Thoracic aorta (tissue), 2 donors: ENCODE measurements around the gene PKNOX2. TPM values are rescaled to one million over a fixed set of nuclear protein-coding genes. Genes with fewer than 3 reads are reported as not detected.

ENCODE experiments used
- ATAC-seq: fragments of 150-250 bp; one replicate; pipeline ENCODE4 v1.8.0; 2017; ENCODE audit warnings: low read depth; ENCODE audit not compliant: insufficient number of reproducible peaks, low FRiP score
- DNase-seq: peaks from one replicate; pipeline ENCODE4 v3.0.0-alpha.2; 2020; ENCODE audit warnings: low spot score
- H3K27ac ChIP-seq, 2 donors: fragments of 200-600 bp; sonication (generic); 1 replicate in 1 of 2; 2 replicates in 1 of 2; pipeline ENCODE4 v1.5.1; 2016; ENCODE audit warnings: mild to moderate bottlenecking in 2 of 2, moderate library complexity in 2 of 2
- H3K27me3 ChIP-seq: fragments of 200-600 bp; sonication (generic); replicated peaks from 2 replicates; pipeline ENCODE4 v1.6.0; 2016; ENCODE audit warnings: mild to moderate bottlenecking; ENCODE audit not compliant: insufficient read depth
- H3K36me3 ChIP-seq: fragments of 200-600 bp; sonication (generic); one replicate; pipeline ENCODE4 v1.5.1; 2016
- H3K4me1 ChIP-seq, 2 donors: fragments of 200-600 bp; sonication (generic); 1 replicate in 1 of 2; 2 replicates in 1 of 2; pipeline versions ENCODE4 v1.5.1 to v1.6.0; 2016; ENCODE audit warnings: low read depth in 2 of 2, mild to moderate bottlenecking in 1 of 2; ENCODE audit not compliant: control insufficient read depth in 1 of 2
- H3K4me3 ChIP-seq: fragments of 200-600 bp; sonication (generic); 2 replicates; pipeline ENCODE4 v1.5.1; 2016; ENCODE audit warnings: mild to moderate bottlenecking
- H3K9me3 ChIP-seq: fragments of 200-600 bp; sonication (generic); 2 replicates; pipeline ENCODE4 v1.5.1; 2016
- total RNA-seq, 2 donors: library from RNA; depleted of rRNA; stranded (reverse); fragments of >200 nt; gene quantifications; one replicate each; pipeline versions ENCODE4 v1.1.0 to v1.2.3, GENCODE V29; 2016
- TF ChIP-seq, protein P1 (sequence below): fragments of 200-600 bp; sonication (generic); IDR thresholded peaks from one replicate; pipeline ENCODE4 v1.5.1; 2019; ENCODE audit warnings: antibody characterized with exemption

Gene PKNOX2
- total RNA-seq, 2 donors from 2014 or later: 1.4 to 9.2 TPM

DNA sequence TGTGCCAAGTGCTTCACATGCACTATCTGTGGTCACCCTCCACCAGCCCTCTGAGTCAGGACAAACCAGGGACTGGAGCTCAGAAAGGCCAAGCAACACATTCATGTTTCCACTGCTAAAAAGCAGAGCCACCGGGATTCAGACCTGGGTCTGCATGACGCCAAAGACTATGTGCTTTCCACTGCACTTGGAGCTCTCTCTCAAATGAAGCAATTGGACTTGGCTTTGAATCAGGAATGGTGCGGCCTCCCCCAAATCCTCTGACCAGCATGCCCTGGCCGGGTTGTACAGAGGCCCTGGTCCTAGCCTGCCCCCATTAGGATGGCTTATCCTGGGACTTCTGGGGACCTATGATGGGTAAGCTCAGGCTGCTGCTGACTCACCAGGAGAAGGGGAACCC lies 80.7 kb downstream of the PKNOX2 start:
- DNase-seq: no peak
- TF ChIP-seq, protein P1, sequence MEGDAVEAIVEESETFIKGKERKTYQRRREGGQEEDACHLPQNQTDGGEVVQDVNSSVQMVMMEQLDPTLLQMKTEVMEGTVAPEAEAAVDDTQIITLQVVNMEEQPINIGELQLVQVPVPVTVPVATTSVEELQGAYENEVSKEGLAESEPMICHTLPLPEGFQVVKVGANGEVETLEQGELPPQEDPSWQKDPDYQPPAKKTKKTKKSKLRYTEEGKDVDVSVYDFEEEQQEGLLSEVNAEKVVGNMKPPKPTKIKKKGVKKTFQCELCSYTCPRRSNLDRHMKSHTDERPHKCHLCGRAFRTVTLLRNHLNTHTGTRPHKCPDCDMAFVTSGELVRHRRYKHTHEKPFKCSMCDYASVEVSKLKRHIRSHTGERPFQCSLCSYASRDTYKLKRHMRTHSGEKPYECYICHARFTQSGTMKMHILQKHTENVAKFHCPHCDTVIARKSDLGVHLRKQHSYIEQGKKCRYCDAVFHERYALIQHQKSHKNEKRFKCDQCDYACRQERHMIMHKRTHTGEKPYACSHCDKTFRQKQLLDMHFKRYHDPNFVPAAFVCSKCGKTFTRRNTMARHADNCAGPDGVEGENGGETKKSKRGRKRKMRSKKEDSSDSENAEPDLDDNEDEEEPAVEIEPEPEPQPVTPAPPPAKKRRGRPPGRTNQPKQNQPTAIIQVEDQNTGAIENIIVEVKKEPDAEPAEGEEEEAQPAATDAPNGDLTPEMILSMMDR: no peak

DNA sequence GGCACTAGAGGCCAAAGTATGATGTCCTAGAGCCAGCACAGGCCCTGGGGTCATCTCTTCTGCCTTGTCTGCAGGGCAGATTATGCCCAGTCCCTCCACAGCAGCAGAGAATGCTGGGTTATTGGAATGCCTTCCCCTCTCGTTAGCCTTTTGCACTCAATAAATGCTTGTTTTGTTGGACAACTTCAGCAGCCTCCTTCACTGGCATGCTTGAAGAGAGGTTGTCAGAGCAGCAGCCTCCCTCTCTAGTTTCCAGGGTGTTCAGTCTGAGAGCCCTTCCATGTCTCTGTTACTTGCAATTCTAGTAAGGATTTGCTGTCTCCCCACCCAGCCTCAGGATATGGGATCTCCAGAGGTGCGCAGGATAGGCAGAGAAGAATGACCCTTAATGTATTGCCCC lies 82.9 kb downstream of the PKNOX2 start:
- Histone ChIP-seq H3K9me3 (no peaks in the 10 kb centered on the region), H3K4me1 (peaks cover 0 to 14% of the 10 kb centered on the region in 2 donors), H3K27me3 (no peaks in the 10 kb centered on the region), H3K4me3 (no peak overlapping the region), H3K27ac (no peak overlapping the region), H3K36me3 (no peaks in the 10 kb centered on the region)
- TF ChIP-seq, protein P1: no peak
- no peak for ATAC-seq
- DNase-seq: no peak

More for the DNA sequence above, 80.7 kb downstream of the PKNOX2 start:
- Histone ChIP-seq H3K27ac (no peak overlapping the region), H3K36me3 (no peaks in the 10 kb centered on the region), H3K4me3 (no peak overlapping the region), H3K27me3 (no peaks in the 10 kb centered on the region), H3K9me3 (no peaks in the 10 kb centered on the region), H3K4me1 (peaks cover 0 to 14% of the 10 kb centered on the region in 2 donors)
- no peak for ATAC-seq

DNA sequence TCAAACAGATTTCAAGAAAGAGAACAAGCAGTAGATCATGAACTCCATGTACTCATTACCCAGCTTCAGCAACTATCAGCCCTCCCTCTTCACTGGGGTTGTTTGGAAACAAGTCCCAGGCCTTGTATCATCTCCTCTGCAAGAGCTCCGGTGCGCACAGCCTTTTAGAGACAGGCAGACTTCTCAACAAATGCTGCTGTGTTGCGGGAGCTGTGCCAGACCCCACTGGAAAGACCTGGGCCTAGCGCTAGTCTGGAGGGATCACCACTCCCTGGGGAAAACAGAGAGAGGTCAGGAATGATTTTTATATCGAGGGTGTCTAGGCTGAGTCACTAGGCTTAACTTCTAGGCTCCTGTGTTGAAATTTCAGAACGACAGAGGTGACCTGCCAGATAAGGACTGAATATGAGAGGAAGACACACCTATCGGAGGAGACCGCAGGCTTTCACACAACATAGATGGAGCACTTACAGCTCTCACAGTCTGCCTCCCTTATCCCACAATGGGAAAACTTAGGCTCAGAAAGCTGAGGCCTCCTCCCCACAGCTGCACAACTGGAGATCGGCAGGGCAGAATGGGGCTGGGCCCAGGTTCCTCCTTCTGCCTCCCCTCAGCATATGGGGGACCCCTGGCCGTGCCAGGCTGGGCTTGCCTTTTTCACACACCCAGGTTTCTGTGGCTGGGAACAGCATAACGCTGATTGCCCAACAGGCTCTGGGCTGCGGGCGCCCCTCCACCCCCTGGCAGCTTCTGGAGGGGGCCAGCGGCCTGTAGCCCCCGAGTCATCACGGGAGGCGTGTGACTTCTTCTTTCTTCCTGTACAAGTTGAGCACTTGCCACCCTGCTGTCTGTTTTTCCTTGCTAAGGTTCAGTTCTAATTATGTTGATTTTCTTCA lies 86.0 kb downstream of the PKNOX2 start:
- TF ChIP-seq, protein P1: no peak
- Histone ChIP-seq H3K27me3 (no peaks in the 10 kb centered on the region), H3K9me3 (no peaks in the 10 kb centered on the region), H3K36me3 (no peaks in the 10 kb centered on the region), H3K27ac (no peak overlapping the region), H3K4me3 (no peak overlapping the region), H3K4me1 (peaks cover 0 to 8% of the 10 kb centered on the region in 2 donors)
- DNase-seq: no peak
- ATAC-seq: no peak

DNA sequence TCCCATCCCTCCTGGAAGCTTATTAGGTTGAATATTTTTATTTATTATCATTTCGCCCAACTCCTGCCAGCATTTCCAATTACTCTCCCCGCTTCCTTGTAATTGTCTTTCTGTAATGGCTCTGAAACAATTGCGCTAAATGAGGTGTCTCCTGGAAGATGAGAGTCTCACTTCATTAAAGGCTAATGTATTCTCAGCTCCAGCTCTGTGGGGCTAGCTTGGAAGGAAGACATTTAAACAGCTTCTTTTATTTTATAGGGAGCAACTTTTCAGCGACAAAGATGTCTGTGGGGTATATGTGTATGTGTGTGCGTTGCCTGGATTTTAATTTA lies 86.6 kb downstream of the PKNOX2 start:
- H3K36me3 ChIP-seq: no peaks in the 10 kb centered on the region
- no peaks in the 10 kb centered on the region for H3K9me3 ChIP-seq
- H3K4me3 ChIP-seq: no peak overlapping the region
- H3K27ac ChIP-seq: no peak overlapping the region
- ATAC-seq: no peak
- H3K27me3 ChIP-seq: no peaks in the 10 kb centered on the region
- TF ChIP-seq, protein P1: no peak
- peaks cover 0 to 8% of the 10 kb centered on the region in 2 donors for H3K4me1 ChIP-seq
- no peak for DNase-seq

DNA sequence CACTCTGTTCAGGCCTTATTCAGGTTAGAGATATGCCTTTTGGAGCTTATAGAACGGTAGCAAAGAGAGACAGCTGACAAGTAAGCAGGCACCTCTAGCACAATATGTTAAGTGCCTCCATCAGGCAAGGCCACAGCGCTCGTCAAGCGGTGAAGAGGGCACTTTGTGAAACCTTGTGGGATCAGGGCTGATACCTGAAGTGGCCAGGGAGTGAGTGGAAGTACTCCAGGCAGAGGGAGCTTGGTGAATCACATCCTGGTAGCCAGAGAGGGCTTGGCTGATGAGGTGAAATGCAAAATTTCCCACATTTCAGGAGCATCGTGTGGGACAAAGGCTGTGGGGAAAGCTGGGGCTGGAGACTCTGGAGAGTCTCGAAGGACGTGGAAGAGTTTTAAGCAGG lies 87.4 kb downstream of the PKNOX2 start:
- Histone ChIP-seq H3K9me3 (no peaks in the 10 kb centered on the region), H3K4me3 (no peak overlapping the region), H3K4me1 (peaks cover 0 to 2% of the 10 kb centered on the region in 2 donors), H3K36me3 (no peaks in the 10 kb centered on the region), H3K27ac (no peak overlapping the region), H3K27me3 (no peaks in the 10 kb centered on the region)
- TF ChIP-seq, protein P1: no peak
- no peak for DNase-seq
- no peak for ATAC-seq
